Loucy (cell line): ENCODE measurements around the gene FAM50A.

Experiments
- H2AFZ ChIP-seq: fragments of 200-600 bp; sonication (generic); 2 replicates; pipeline ENCODE4 v1.6.0; 2016; ENCODE audit warnings: antibody characterized with exemption, mild to moderate bottlenecking, low read length, moderate library complexity
- H3F3A ChIP-seq: fragments of 200-600 bp; 2 replicates; pipeline ENCODE4 v1.6.0; 2016; ENCODE audit warnings: antibody characterized with exemption, low read depth, mild to moderate bottlenecking
- H3K27me3 ChIP-seq: fragments of 200-600 bp; sonication (generic); 2 replicates; pipeline ENCODE4 v1.6.1; 2014; ENCODE audit warnings: low read length, mild to moderate bottlenecking; ENCODE audit not compliant: insufficient read depth, poor library complexity, severe bottlenecking
- H3K36me3 ChIP-seq: fragments of 200-600 bp; sonication (generic); 2 replicates; pipeline ENCODE4 v1.6.1; 2016; ENCODE audit warnings: low read length; ENCODE audit not compliant: insufficient read depth
- H3K4me1 ChIP-seq: fragments of 200-600 bp; sonication (generic); 2 replicates; pipeline ENCODE4 v1.5.1; 2014; ENCODE audit warnings: low read length, mild to moderate bottlenecking; ENCODE audit not compliant: insufficient read depth, poor library complexity, severe bottlenecking
- H3K4me2 ChIP-seq: fragments of 200-600 bp; sonication (generic); 2 replicates; pipeline ENCODE4 v1.6.0; 2014; ENCODE audit warnings: antibody characterized with exemption, low read length, low read depth, mild to moderate bottlenecking; ENCODE audit not compliant: poor library complexity, severe bottlenecking
- H3K4me3 ChIP-seq: fragments of 200-600 bp; sonication (generic); 2 replicates; pipeline ENCODE4 v1.5.1; 2014; ENCODE audit warnings: low read length, mild to moderate bottlenecking, mixed read lengths; ENCODE audit not compliant: poor library complexity, severe bottlenecking
- H3K79me2 ChIP-seq: fragments of 200-600 bp; sonication (generic); 2 replicates; pipeline ENCODE4 v1.6.1; 2014; ENCODE audit warnings: low read length; ENCODE audit not compliant: insufficient read depth
- H3K9ac ChIP-seq: fragments of 200-600 bp; sonication (generic); 2 replicates; pipeline ENCODE4 v1.6.0; 2014; ENCODE audit warnings: mild to moderate bottlenecking, low read depth, low read length, moderate library complexity; ENCODE audit not compliant: poor library complexity, severe bottlenecking
- H3K9me2 ChIP-seq: fragments of 200-600 bp; sonication (generic); replicated peaks from 2 replicates; pipeline ENCODE4 v1.6.1; 2016; ENCODE audit warnings: low read depth, low read length, mixed read lengths
- H3K9me3 ChIP-seq: fragments of 200-600 bp; sonication (generic); 2 replicates; pipeline ENCODE4 v1.6.1; 2014; ENCODE audit warnings: mild to moderate bottlenecking, antibody characterized with exemption, low read length, low read depth; ENCODE audit not compliant: insufficient read depth
- H4K20me1 ChIP-seq: fragments of 200-600 bp; sonication (generic); 2 replicates; pipeline ENCODE4 v1.6.0; 2014; ENCODE audit warnings: antibody characterized with exemption, low read length, mild to moderate bottlenecking; ENCODE audit not compliant: insufficient read depth, poor library complexity, severe bottlenecking
- EZH2phosphoT487 ChIP-seq: fragments of 200-600 bp; IDR thresholded peaks from 2 replicates; pipeline ENCODE4 v1.6.1; 2018; ENCODE audit warnings: antibody characterized with exemption, mild to moderate bottlenecking, moderate library complexity, borderline replicate concordance
- TF ChIP-seq, protein P1 (sequence below): fragments of 200-600 bp; sonication (generic); conservative IDR thresholded peaks from 2 replicates; pipeline ENCODE4 v1.5.1; 2014; ENCODE audit warnings: mild to moderate bottlenecking, antibody characterized with exemption, low read length

The FAM50A gene

GRCh38 chrX:154465601-154466000, 21.7 kb downstream of the FAM50A start:
- Histone ChIP-seq H3K79me2 (no peaks in the 10 kb centered on the region), H3K27me3 (no peaks in the 10 kb centered on the region), H3K9ac (no peak overlapping the region), H2AFZ (no peak overlapping the region), H3K4me3 (no peak overlapping the region), H4K20me1 (no peaks in the 10 kb centered on the region), H3K4me2 (no peak overlapping the region), H3K4me1 (no peaks in the 10 kb centered on the region), H3K36me3 (no peaks in the 10 kb centered on the region; the same call in 1 of the 2 replicates), H3K9me3 (no peaks in the 10 kb centered on the region), H3F3A (no peaks in the 10 kb centered on the region), H3K9me2 (no peaks in the 10 kb centered on the region)
- no peak for TF ChIP-seq EZH2phosphoT487
- TF ChIP-seq, protein P1, sequence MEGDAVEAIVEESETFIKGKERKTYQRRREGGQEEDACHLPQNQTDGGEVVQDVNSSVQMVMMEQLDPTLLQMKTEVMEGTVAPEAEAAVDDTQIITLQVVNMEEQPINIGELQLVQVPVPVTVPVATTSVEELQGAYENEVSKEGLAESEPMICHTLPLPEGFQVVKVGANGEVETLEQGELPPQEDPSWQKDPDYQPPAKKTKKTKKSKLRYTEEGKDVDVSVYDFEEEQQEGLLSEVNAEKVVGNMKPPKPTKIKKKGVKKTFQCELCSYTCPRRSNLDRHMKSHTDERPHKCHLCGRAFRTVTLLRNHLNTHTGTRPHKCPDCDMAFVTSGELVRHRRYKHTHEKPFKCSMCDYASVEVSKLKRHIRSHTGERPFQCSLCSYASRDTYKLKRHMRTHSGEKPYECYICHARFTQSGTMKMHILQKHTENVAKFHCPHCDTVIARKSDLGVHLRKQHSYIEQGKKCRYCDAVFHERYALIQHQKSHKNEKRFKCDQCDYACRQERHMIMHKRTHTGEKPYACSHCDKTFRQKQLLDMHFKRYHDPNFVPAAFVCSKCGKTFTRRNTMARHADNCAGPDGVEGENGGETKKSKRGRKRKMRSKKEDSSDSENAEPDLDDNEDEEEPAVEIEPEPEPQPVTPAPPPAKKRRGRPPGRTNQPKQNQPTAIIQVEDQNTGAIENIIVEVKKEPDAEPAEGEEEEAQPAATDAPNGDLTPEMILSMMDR: no peak

DNA sequence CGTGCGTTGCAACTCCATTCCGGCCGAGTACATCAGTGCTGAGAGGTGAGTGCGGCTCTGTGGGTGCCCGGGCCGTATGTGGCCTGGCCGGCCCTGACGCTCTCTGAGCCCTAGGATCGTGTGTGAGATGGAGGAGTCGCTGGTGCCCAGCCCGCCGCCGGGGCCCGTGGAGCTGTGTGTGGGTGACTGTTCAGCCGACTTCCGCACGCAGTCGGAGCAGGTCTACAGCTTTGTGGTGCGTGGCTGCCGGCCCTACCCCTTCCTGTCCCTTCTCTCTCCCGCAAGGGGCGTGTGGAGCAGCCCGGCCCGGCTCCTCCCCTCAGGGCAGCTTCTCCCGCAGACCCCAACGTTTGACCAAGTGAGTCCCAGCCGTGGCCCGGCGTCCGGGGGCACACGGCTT, 22.1 kb downstream of the FAM50A start:
- Histone ChIP-seq H3F3A (no peaks in the 10 kb centered on the region), H3K36me3 (no peaks in the 10 kb centered on the region; the same call in 1 of the 2 replicates), H3K4me1 (no peaks in the 10 kb centered on the region), H3K4me3 (no peak overlapping the region), H3K9me3 (no peaks in the 10 kb centered on the region), H3K9me2 (no peaks in the 10 kb centered on the region), H2AFZ (no peak overlapping the region), H4K20me1 (no peaks in the 10 kb centered on the region), H3K4me2 (no peak overlapping the region), H3K79me2 (no peaks in the 10 kb centered on the region), H3K27me3 (no peaks in the 10 kb centered on the region), H3K9ac (no peak overlapping the region)
- TF ChIP-seq, protein P1: no peak
- no peak for TF ChIP-seq EZH2phosphoT487

DNA sequence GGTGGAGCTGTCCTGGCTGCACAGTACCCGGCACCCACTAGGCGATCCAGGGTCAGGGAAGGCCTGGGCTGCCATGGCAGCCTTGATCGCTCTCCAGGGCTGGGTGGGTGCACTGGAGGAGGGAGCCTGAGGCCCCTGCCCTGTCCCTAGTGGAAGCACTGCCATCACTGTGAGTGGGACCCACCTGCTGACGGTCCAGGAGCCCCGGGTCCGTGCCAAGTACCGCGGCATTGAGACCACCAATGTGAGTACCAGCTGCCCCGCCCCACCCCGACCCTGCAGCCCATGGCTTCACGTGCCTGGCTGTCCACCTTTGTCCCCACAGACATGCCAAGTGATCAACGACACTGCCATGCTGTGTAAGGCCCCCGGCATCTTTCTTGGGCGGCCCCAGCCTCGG, 23.0 kb downstream of the FAM50A start:
- no peaks in the 10 kb centered on the region; the same call in 1 of the 2 replicates for H3K36me3 ChIP-seq
- no peak overlapping the region for H3K4me2 ChIP-seq
- no peaks in the 10 kb centered on the region for H3K9me2 ChIP-seq
- H3K4me1 ChIP-seq: no peaks in the 10 kb centered on the region
- H3K27me3 ChIP-seq: no peaks in the 10 kb centered on the region
- no peak overlapping the region for H3K9ac ChIP-seq
- TF ChIP-seq, protein P1: no peak
- TF ChIP-seq EZH2phosphoT487: no peak
- H3K79me2 ChIP-seq: no peaks in the 10 kb centered on the region
- H3K4me3 ChIP-seq: no peak overlapping the region
- no peaks in the 10 kb centered on the region for H4K20me1 ChIP-seq
- H3K9me3 ChIP-seq: no peaks in the 10 kb centered on the region
- H3F3A ChIP-seq: no peaks in the 10 kb centered on the region
- no peak overlapping the region for H2AFZ ChIP-seq
